ENCODE measurements around the gene TRDN.

The TRDN gene

DNA sequence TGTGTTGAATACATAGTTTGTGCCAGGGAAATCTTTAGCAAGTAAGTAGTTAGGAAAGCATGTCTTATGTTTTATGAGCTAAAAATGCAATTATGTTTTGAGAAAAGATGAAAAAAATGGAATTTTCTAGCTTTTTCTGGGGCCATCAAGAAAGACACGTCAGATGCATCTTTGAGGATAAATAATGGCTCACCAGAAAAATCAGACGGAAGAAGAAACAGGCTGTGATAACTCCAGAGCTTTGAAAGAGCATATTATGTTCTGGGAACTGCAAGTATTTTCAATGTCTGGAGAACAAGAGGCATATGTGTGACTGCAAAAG is 467.0 kb downstream of the TRDN start:
- no peak for DNase-seq (ENCODE audit: low read depth in 2 of 2)

DNA sequence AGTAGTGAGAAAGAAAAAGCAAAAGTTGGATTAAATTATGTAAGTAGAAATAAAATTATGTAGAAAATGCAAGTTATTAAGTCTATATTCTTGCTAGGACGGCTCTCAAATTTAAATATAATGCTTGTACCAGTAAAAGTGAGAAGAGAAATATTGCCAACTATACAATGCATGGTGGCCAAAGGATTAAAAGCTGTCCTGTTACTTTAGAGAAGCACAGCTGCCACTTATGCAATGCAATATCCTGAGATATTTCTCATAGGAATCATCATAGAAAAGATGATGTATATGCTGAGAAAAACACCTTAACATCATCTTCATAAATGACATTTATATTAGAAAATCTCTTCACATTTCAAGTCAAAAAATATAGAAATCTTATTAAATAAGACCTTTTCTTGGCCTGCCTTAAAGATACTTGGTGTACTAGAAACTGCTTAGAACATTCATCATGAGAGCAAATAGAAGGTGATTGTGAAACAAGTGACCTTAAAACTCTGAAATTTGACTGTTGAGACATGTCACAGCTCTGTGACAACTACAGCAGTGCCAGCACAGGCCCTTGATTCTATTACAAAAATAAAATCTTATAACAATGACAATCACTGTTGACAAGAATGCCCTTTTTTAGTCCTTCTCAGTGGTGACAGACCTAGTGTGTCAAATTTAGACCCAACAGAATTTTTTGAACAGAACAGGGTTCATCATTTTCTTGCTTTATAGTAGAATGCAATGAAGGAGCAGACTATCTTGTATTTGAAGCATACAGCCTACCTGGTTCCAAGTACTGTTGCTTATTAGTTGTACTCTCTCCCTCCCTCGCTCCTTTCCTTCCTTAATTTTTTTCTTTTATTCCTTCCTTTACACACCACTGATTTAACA is 467.6 kb downstream of the TRDN start:
- no peak for DNase-seq (ENCODE audit: low read depth in 2 of 2)

DNA sequence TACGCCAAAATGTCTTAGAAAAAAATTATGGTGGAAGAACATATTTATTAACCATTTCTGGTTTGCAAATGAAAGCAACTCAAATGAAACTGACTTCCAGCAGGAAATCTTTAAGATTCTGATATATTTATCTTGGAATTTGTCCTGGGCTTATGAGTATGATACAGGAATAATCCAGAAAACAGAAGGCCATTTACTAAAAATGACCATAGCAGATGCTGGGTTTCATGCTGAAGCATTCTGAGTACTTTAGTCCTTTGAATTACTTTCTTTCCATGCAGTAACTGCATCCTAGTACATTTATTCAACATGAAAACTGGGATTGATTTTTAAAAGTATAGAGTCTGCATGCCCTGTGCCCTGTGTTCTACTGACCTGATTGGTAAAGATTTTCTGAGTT is 468.3 kb downstream of the TRDN start:
- DNase-seq (ENCODE audit: low read depth in 2 of 2) = no peak

All from stimulated activated CD4-positive, alpha-beta T cell treated with anti-CD3 and anti-CD28 coated beads, Interleukin-12 subunit alpha, Interleukin-12 subunit beta, amount 100 ng/mL, for 24 hours (primary cell).